Measurements from ENCODE around the gene POU2F3.

The POU2F3 gene

GRCh38 chr11:120303004-120303637 lies 63.2 kb downstream of the POU2F3 start:
- Histone ChIP-seq H3K36me3 (no peaks in the 10 kb centered on the region), H3K4me1 (ENCODE audit: control insufficient read depth in 1 of 2, insufficient read depth in 1 of 2, low read depth in 1 of 2, low read length in 1 of 2) (no peaks in the 10 kb centered on the region), H3K9me3 (no peaks in the 10 kb centered on the region), H3K27me3 (peaks cover 64% of the 10 kb centered on the region), H3K4me3 (ENCODE audit: low read depth in 1 of 2, low read length in 1 of 2) (no peak overlapping the region), H3K27ac (no peak overlapping the region)
- peak; percentile 52 for TF ChIP-seq CTCF (IDR thresholded peaks at IDR 0.05)

GRCh38 chr11:120304526-120304925 lies 64.6 kb downstream of the POU2F3 start:
- Histone ChIP-seq H3K27me3 (peaks cover 56% of the 10 kb centered on the region), H3K9me3 (no peaks in the 10 kb centered on the region), H3K4me1 (ENCODE audit: control insufficient read depth in 1 of 2, insufficient read depth in 1 of 2, low read depth in 1 of 2, low read length in 1 of 2) (no peaks in the 10 kb centered on the region), H3K27ac (no peak overlapping the region), H3K4me3 (ENCODE audit: low read depth in 1 of 2, low read length in 1 of 2) (no peak overlapping the region), H3K36me3 (no peaks in the 10 kb centered on the region)
- no peak for TF ChIP-seq CTCF (IDR thresholded peaks at IDR 0.05)

GRCh38 chr11:120305286-120305685 lies 65.3 kb downstream of the POU2F3 start:
- Histone ChIP-seq H3K27ac (no peak overlapping the region), H3K36me3 (no peaks in the 10 kb centered on the region), H3K9me3 (no peaks in the 10 kb centered on the region), H3K4me1 (ENCODE audit: control insufficient read depth in 1 of 2, insufficient read depth in 1 of 2, low read depth in 1 of 2, low read length in 1 of 2) (no peaks in the 10 kb centered on the region), H3K27me3 (peaks cover 57% of the 10 kb centered on the region), H3K4me3 (ENCODE audit: low read depth in 1 of 2, low read length in 1 of 2) (no peak overlapping the region)
- TF ChIP-seq CTCF (IDR thresholded peaks at IDR 0.05): no peak

- Histone ChIP-seq H3K27me3 (peaks cover 56% of the 10 kb centered on the region), H3K4me3 (ENCODE audit: low read depth in 1 of 2, low read length in 1 of 2) (no peak overlapping the region), H3K4me1 (ENCODE audit: control insufficient read depth in 1 of 2, insufficient read depth in 1 of 2, low read depth in 1 of 2, low read length in 1 of 2) (no peaks in the 10 kb centered on the region), H3K9me3 (no peaks in the 10 kb centered on the region), H3K36me3 (no peaks in the 10 kb centered on the region), H3K27ac (no peak overlapping the region)
- no peak for TF ChIP-seq CTCF (IDR thresholded peaks at IDR 0.05)
Observed at GRCh38 chr11:120306519-120307242, 66.7 kb downstream of the POU2F3 start.

- H3K4me1 ChIP-seq (ENCODE audit: control insufficient read depth in 1 of 2, insufficient read depth in 1 of 2, low read depth in 1 of 2, low read length in 1 of 2): no peaks in the 10 kb centered on the region
- no peak overlapping the region for H3K27ac ChIP-seq
- no peak overlapping the region for H3K4me3 ChIP-seq (ENCODE audit: low read depth in 1 of 2, low read length in 1 of 2)
- peaks cover 50% of the 10 kb centered on the region for H3K27me3 ChIP-seq
- H3K36me3 ChIP-seq: no peaks in the 10 kb centered on the region
- TF ChIP-seq CTCF (IDR thresholded peaks at IDR 0.05): no peak
- no peaks in the 10 kb centered on the region for H3K9me3 ChIP-seq
Observed at GRCh38 chr11:120307476-120307875, 67.5 kb downstream of the POU2F3 start.

All from neutrophil (primary cell).